DMS 273 (cell line): ENCODE data around the gene KCNH3.
"Not testable (repeated sequence)": the region's sequence is repeated elsewhere in the genome, so short reads cannot be mapped to it uniquely, and the experiment has no call there.

Experiments
- DNase-seq: peaks from one replicate; lab custom pipeline; 2025; ENCODE audit not compliant: unreplicated experiment; lab: John Stamatoyannopoulos, UW

The KCNH3 gene

GRCh38 chr12:49583366-49584094, 44.7 kb downstream of the KCNH3 start:
- DNase-seq, result peak; percentile 16

GRCh38 chr12:49584591-49584990, 45.8 kb downstream of the KCNH3 start:
- DNase-seq, result no peak

GRCh38 chr12:49585477-49586459, 46.9 kb downstream of the KCNH3 start:
- no peak for DNase-seq

- no peak for DNase-seq
Measured at GRCh38 chr12:49587174-49587908, 48.5 kb downstream of the KCNH3 start.

- no peak for DNase-seq
Measured at GRCh38 chr12:49588281-49588680, 49.5 kb downstream of the KCNH3 start.

- peak; percentile 23 for DNase-seq
Measured at GRCh38 chr12:49588721-49589516, 50.1 kb downstream of the KCNH3 start.

GRCh38 chr12:49598527-49598926, 59.7 kb downstream of the KCNH3 start:
- no peak for DNase-seq

- DNase-seq, result no peak
Measured at GRCh38 chr12:49599961-49600360, 61.1 kb downstream of the KCNH3 start.

GRCh38 chr12:49603721-49604120, 64.9 kb downstream of the KCNH3 start:
- no peak for DNase-seq

GRCh38 chr12:49604856-49605255, 66.0 kb downstream of the KCNH3 start:
- no peak for DNase-seq

- DNase-seq, result not testable (repeated sequence)
Measured at GRCh38 chr12:49605539-49605938, 66.7 kb downstream of the KCNH3 start, which contains the start of gene FAM186B. TSS of gene FAM186B (minus strand) at chr12:49605639. CDS start at chr12:49605477, 162 bp downstream.
